Measurements from ENCODE around the gene ACVRL1. TPM values are rescaled to one million over a fixed set of nuclear protein-coding genes. Genes with fewer than 3 reads are reported as not detected.

ACVRL1 gene
- polyA plus RNA-seq, 1 donor (not counting 4 experiments of a cell fraction or from before 2014, with no cell fraction given): not detected

- no peaks in the 10 kb centered on the region for H3K36me3 ChIP-seq (ENCODE audit: control insufficient read depth in 2 of 2, extremely low read depth in 1 of 2, insufficient read depth in 2 of 2, low read length in 2 of 2)
- H3K4me2 ChIP-seq (ENCODE audit: control insufficient read depth, extremely low read depth, insufficient read depth, low read depth, low read length): no peak overlapping the region
- H3K4me3 ChIP-seq (ENCODE audit: control insufficient read depth in 2 of 3, extremely low read depth in 1 of 3, insufficient read depth in 2 of 3, low read depth in 1 of 3, low read length in 3 of 3): no peak overlapping the region
- peaks cover 10% of the 10 kb centered on the region for H3K27me3 ChIP-seq (ENCODE audit: control insufficient read depth, extremely low read depth, insufficient read depth, low read length)
- H2AFZ ChIP-seq (ENCODE audit: control insufficient read depth, low read length): no peak overlapping the region
- DNase-seq (ENCODE audit: low read depth, low spot score) (no peak), FAIRE-seq (no peak)
- TF ChIP-seq EZH2 (IDR thresholded peaks at IDR 0.05; ENCODE audit: low read length) (no peak), CTCF (optimal IDR thresholded peaks at IDR 0.05 in 1 of 3, IDR thresholded peaks at IDR 0.05 in 1 of 3, conservative IDR thresholded peaks at IDR 0.05 in 1 of 3; ENCODE audit: extremely low read depth in 1 of 3, insufficient read depth in 2 of 3, low read length in 3 of 3) (peak in 1 of 3 experiments; percentile 12)
- no peaks in the 10 kb centered on the region for H3K9me1 ChIP-seq (ENCODE audit: control insufficient read depth, extremely low read depth, insufficient read depth, low read length)
- no peaks in the 10 kb centered on the region for H3K9me3 ChIP-seq (ENCODE audit: control insufficient read depth, low read depth, low read length)
- no peak overlapping the region for H3K9ac ChIP-seq (ENCODE audit: control insufficient read depth, extremely low read depth, insufficient read depth, low read length)
- dilution Hi-C loops (cut with MboI; ENCODE audit: extremely low pct_ligation_motif_present, low sequenced_read_pairs): no loop called here
- no peaks in the 10 kb centered on the region for H3K79me2 ChIP-seq (ENCODE audit: control insufficient read depth, insufficient read depth, low read length)
- no peaks in the 10 kb centered on the region for H3K4me1 ChIP-seq (ENCODE audit: control insufficient read depth, extremely low read depth, insufficient read depth, low read length)
- H3K27ac ChIP-seq (ENCODE audit: control insufficient read depth, insufficient read depth, low read length): no peak overlapping the region
- no peaks in the 10 kb centered on the region for H4K20me1 ChIP-seq (ENCODE audit: control insufficient read depth, extremely low read depth, insufficient read depth, low read length)
These were observed 15.5 kb upstream of the ACVRL1 start for GRCh38 chr12:51891843-51892242.

GRCh38 chr12:51893786-51894185, 13.5 kb upstream of the ACVRL1 start:
- Histone ChIP-seq H3K4me1 (ENCODE audit: control insufficient read depth, extremely low read depth, insufficient read depth, low read length) (no peaks in the 10 kb centered on the region), H3K27me3 (ENCODE audit: control insufficient read depth, extremely low read depth, insufficient read depth, low read length) (peaks cover 3% of the 10 kb centered on the region), H3K4me2 (ENCODE audit: control insufficient read depth, extremely low read depth, insufficient read depth, low read depth, low read length) (no peak overlapping the region), H3K9me3 (ENCODE audit: control insufficient read depth, low read depth, low read length) (no peaks in the 10 kb centered on the region), H2AFZ (ENCODE audit: control insufficient read depth, low read length) (no peak overlapping the region), H3K9me1 (ENCODE audit: control insufficient read depth, extremely low read depth, insufficient read depth, low read length) (no peaks in the 10 kb centered on the region), H3K9ac (ENCODE audit: control insufficient read depth, extremely low read depth, insufficient read depth, low read length) (no peak overlapping the region), H3K79me2 (ENCODE audit: control insufficient read depth, insufficient read depth, low read length) (no peaks in the 10 kb centered on the region), H4K20me1 (ENCODE audit: control insufficient read depth, extremely low read depth, insufficient read depth, low read length) (no peaks in the 10 kb centered on the region), H3K4me3 (ENCODE audit: control insufficient read depth in 2 of 3, extremely low read depth in 1 of 3, insufficient read depth in 2 of 3, low read depth in 1 of 3, low read length in 3 of 3) (no peak overlapping the region), H3K36me3 (ENCODE audit: control insufficient read depth in 2 of 2, extremely low read depth in 1 of 2, insufficient read depth in 2 of 2, low read length in 2 of 2) (no peaks in the 10 kb centered on the region), H3K27ac (ENCODE audit: control insufficient read depth, insufficient read depth, low read length) (no peak overlapping the region)
- FAIRE-seq: no peak
- TF ChIP-seq CTCF (optimal IDR thresholded peaks at IDR 0.05 in 1 of 3, IDR thresholded peaks at IDR 0.05 in 1 of 3, conservative IDR thresholded peaks at IDR 0.05 in 1 of 3; ENCODE audit: extremely low read depth in 1 of 3, insufficient read depth in 2 of 3, low read length in 3 of 3) (no peak), EZH2 (IDR thresholded peaks at IDR 0.05; ENCODE audit: low read length) (no peak)
- dilution Hi-C loops (cut with MboI; ENCODE audit: extremely low pct_ligation_motif_present, low sequenced_read_pairs): no loop called here
- no peak for DNase-seq (ENCODE audit: low read depth, low spot score)

All from keratinocyte (primary cell).